ENCODE measurements around the gene TRIM27.
"Not testable (repeated sequence)": the region's sequence is repeated elsewhere in the genome, so short reads cannot be mapped to it uniquely, and the experiment has no call there.

Gene TRIM27

DNA sequence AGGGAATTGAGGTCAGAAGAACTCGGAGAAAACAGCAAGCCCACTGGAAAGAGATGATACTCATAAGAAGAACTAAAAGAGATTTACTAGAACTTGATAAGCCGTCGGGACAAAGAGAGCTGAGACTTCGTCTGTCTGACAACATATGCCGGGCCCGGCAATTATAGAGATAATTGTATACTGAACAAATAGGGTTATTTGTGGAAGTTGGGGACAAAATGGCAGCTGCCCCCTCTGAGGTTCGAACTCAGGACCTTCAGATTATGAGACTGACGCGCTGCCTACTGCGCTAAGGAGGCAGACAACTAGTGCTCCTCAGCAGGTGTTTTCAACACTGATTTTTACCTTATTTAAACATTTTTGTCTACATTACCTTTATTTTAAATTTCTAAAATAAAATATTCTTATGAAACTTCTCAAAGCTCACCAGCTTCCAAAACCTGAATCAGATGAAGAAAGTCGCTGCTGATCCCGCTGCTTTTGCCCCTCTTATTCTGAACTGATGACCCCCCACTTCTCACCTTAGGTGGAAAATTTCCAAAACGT, 29.3 kb upstream of the TRIM27 start:
- Histone ChIP-seq H3K36me3 (ENCODE audit: control insufficient read depth, insufficient read depth, low read length, severe bottlenecking) (no peaks in the 10 kb centered on the region), H3K4me1 (ENCODE audit: control insufficient read depth, insufficient read depth, low read length) (peaks cover 5% of the 10 kb centered on the region), H3K27me3 (replicated peaks; ENCODE audit: control insufficient read depth, insufficient read depth, low read length) (peaks cover 6% of the 10 kb centered on the region), H3K9ac (ENCODE audit: low read length) (peak overlapping the region; percentile 42), H3K9me3 (ENCODE audit: control insufficient read depth, low read length) (no peaks in the 10 kb centered on the region), H3K4me3 (ENCODE audit: low read length) (peak overlapping the region; percentile 88)
- DNase-seq (ENCODE audit: low read depth): peak; percentile 74

DNA sequence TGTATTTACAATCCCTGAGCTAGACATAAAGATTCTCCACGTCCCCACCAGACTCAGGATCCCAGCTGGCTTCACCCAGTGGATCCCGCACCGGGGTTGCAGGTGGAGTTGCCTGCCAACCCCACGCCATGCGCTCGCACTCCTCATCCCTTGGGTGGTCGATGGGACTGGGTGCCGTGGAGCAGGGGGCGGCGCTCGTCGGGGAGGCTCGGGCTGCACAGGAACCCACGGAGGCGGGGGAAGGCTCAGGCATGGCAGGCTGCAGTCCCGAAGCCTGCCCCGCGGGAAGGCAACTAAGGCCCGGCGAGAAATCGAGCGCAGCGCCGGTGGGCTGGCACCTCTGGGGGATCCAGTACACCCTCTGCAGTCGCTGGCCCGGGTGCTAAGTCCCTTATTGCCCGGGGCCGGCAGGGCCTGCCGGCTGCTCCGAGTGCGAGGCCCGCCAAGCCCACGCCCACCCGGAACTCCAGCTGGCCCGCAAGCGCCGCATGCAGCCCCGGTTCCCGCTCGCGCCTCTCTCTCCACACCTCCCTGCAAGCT, 25.9 kb upstream of the TRIM27 start:
- DNase-seq (ENCODE audit: low read depth); H3K27me3 ChIP-seq (replicated peaks; ENCODE audit: control insufficient read depth, insufficient read depth, low read length); H3K36me3 ChIP-seq (ENCODE audit: control insufficient read depth, insufficient read depth, low read length, severe bottlenecking); H3K4me3 ChIP-seq (ENCODE audit: low read length); H3K9ac ChIP-seq (ENCODE audit: low read length); H3K4me1 ChIP-seq (ENCODE audit: control insufficient read depth, insufficient read depth, low read length); H3K9me3 ChIP-seq (ENCODE audit: control insufficient read depth, low read length): not testable (repeated sequence)

DNA sequence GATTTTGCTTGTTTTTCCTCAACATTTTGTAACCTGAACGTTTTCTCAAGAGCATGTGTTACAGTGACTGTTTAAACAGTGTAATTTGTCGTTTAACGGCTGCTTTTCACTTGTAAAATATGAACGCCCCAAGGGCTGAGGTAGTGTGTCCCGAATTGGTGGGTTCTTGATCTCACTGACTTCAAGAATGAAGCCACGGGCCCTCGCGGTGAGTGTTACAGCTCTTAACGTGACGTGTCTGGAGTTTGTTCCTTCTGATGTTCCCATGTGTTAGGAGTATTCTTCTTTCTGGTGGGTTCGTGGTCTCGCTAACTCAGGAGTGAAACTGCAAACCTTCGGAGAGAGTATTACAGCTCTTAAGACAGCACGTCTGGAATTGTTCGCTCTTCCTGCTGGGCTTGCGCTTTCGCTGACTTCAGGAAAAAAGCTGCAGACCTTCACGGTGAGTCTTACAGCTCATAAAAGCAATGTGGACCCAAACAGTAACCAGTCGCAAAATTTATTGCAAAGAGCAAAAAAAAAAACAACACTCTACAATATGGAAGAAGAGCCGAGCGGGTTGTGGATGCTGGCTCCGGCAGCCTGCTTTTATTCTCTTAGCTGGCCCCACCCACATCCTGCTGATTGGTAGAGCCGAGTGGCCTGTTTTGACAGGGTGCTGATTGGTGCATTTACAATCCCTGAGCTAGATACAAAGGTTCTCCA, 25.1 kb upstream of the TRIM27 start:
- no peaks in the 10 kb centered on the region for H3K36me3 ChIP-seq (ENCODE audit: control insufficient read depth, insufficient read depth, low read length, severe bottlenecking)
- no peak overlapping the region for H3K9ac ChIP-seq (ENCODE audit: low read length)
- H3K9me3 ChIP-seq (ENCODE audit: control insufficient read depth, low read length): no peaks in the 10 kb centered on the region
- H3K4me1 ChIP-seq (ENCODE audit: control insufficient read depth, insufficient read depth, low read length): peaks cover 5% of the 10 kb centered on the region
- H3K4me3 ChIP-seq (ENCODE audit: low read length): no peak overlapping the region
- no peak for DNase-seq (ENCODE audit: low read depth)
- H3K27me3 ChIP-seq (replicated peaks; ENCODE audit: control insufficient read depth, insufficient read depth, low read length): no peaks in the 10 kb centered on the region

DNA sequence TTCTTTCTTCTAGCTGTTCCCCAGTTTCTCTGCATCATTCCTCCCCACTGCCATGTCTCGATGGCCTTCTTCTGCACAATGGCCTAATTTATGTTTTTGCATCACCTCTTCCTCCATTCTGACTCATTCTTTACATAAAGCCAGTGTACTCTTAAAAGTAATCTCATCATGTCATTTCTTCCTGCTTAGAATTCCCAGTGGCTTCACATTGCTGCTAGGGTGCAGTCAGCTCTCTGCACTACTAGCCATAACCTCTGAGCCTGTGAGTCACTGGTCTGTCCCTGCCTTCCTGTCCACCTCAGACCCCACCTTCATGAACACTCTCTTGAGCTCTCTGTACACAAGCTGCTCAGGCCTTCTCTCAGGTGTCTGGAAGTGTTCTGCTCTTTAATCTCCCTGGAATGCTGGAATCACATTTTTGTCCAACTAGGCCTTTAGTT, 24.1 kb upstream of the TRIM27 start:
- peaks cover 6% of the 10 kb centered on the region for H3K4me1 ChIP-seq (ENCODE audit: control insufficient read depth, insufficient read depth, low read length)
- no peak overlapping the region for H3K9ac ChIP-seq (ENCODE audit: low read length)
- DNase-seq (ENCODE audit: low read depth): peak; percentile 2
- H3K9me3 ChIP-seq (ENCODE audit: control insufficient read depth, low read length): no peaks in the 10 kb centered on the region
- no peaks in the 10 kb centered on the region for H3K36me3 ChIP-seq (ENCODE audit: control insufficient read depth, insufficient read depth, low read length, severe bottlenecking)
- H3K27me3 ChIP-seq (replicated peaks; ENCODE audit: control insufficient read depth, insufficient read depth, low read length): no peaks in the 10 kb centered on the region
- H3K4me3 ChIP-seq (ENCODE audit: low read length): no peak overlapping the region

DNA sequence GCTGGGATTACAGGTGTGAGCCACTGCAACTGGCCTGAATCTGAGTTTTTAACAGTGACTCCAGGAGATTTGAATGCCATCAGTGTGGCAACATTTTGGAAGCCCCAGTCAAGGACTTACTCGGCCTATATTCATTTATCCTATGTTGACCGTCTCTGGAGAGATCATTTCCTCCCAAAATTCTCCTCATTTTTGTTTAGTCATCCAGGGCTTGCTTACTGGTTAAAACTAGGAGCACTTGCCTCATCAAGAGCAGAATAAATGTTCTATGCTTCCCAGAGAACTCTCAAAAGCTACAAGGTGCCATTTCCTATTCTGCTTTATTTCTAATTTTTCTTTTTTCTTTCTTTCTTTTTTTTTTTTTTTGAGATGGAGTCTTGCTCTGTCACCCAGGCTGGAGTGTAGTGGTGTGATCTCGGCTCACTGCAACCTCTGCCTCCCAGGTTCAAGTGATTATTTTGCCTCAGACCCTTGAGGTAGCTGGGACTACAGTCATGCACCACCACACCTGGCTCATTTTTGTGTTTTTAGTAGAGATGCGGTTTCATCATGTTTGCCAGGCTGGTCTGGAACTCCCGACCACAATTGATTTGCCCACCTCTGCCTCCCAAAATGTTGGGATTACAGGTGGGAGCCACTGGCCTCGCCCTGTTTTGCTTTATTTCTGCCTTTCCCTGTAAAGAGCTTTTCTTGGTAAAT, 23.4 kb upstream of the TRIM27 start:
- peaks cover 6% of the 10 kb centered on the region for H3K4me1 ChIP-seq (ENCODE audit: control insufficient read depth, insufficient read depth, low read length)
- no peaks in the 10 kb centered on the region for H3K27me3 ChIP-seq (replicated peaks; ENCODE audit: control insufficient read depth, insufficient read depth, low read length)
- no peak overlapping the region for H3K9ac ChIP-seq (ENCODE audit: low read length)
- no peaks in the 10 kb centered on the region for H3K36me3 ChIP-seq (ENCODE audit: control insufficient read depth, insufficient read depth, low read length, severe bottlenecking)
- H3K4me3 ChIP-seq (ENCODE audit: low read length): no peak overlapping the region
- no peak for DNase-seq (ENCODE audit: low read depth)
- H3K9me3 ChIP-seq (ENCODE audit: control insufficient read depth, low read length): no peaks in the 10 kb centered on the region

DNA sequence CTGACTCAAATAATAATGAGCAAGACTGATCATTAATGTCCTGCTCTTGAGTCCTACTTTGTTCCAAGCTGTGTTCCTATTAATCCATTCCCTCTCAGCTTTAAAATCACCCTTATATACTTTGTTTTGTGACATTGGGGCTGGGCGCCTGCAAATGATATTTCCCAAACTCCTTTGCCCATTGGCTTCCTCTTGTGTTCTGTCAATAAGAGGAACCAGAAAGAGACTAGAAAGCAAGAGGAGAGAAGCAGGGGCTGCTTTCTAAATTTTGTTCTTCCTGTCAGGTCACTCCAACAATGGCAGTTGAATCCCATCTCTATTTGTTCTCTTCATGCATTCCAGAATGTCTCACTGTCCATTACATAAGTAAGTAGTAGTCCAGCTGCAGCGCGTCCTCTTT, 21.6 kb upstream of the TRIM27 start:
- no peaks in the 10 kb centered on the region for H3K9me3 ChIP-seq (ENCODE audit: control insufficient read depth, low read length)

DNA sequence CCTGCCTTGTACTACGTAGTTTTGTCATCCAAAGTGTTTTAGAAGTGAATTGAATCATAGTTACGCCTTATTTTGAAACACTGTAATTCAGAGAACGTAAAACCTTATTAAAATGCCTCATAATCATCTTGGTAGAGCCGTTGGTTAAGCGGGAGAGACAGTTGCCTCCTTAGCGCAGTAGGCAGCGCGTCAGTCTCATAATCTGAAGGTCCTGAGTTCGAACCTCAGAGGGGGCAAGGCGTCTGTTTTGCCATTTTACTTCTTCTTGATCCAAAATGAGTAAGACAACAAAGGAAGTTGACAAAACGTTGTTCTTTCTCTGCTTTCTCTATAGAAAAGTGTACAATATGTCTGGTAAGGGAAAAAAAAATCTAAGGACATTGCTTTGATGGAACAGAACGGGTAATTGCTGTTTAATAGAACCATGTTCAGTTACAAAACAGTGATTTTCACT, 20.7 kb upstream of the TRIM27 start:
- H3K9ac ChIP-seq (ENCODE audit: low read length): peak overlapping the region; percentile 88
- H3K4me3 ChIP-seq (ENCODE audit: low read length): peak overlapping the region; percentile 87
- no peaks in the 10 kb centered on the region for H3K36me3 ChIP-seq (ENCODE audit: control insufficient read depth, insufficient read depth, low read length, severe bottlenecking)
- peak; percentile 89 for DNase-seq (ENCODE audit: low read depth)
- no peaks in the 10 kb centered on the region for H3K9me3 ChIP-seq (ENCODE audit: control insufficient read depth, low read length)
- peaks cover 12% of the 10 kb centered on the region for H3K4me1 ChIP-seq (ENCODE audit: control insufficient read depth, insufficient read depth, low read length)
- H3K27me3 ChIP-seq (replicated peaks; ENCODE audit: control insufficient read depth, insufficient read depth, low read length): no peaks in the 10 kb centered on the region

More for the DNA sequence above, 21.6 kb upstream of the TRIM27 start:
- Histone ChIP-seq H3K4me1 (ENCODE audit: control insufficient read depth, insufficient read depth, low read length) (peaks cover 12% of the 10 kb centered on the region), H3K4me3 (ENCODE audit: low read length) (no peak overlapping the region), H3K36me3 (ENCODE audit: control insufficient read depth, insufficient read depth, low read length, severe bottlenecking) (no peaks in the 10 kb centered on the region), H3K9ac (ENCODE audit: low read length) (no peak overlapping the region), H3K27me3 (replicated peaks; ENCODE audit: control insufficient read depth, insufficient read depth, low read length) (no peaks in the 10 kb centered on the region)
- DNase-seq (ENCODE audit: low read depth): no peak

DNA sequence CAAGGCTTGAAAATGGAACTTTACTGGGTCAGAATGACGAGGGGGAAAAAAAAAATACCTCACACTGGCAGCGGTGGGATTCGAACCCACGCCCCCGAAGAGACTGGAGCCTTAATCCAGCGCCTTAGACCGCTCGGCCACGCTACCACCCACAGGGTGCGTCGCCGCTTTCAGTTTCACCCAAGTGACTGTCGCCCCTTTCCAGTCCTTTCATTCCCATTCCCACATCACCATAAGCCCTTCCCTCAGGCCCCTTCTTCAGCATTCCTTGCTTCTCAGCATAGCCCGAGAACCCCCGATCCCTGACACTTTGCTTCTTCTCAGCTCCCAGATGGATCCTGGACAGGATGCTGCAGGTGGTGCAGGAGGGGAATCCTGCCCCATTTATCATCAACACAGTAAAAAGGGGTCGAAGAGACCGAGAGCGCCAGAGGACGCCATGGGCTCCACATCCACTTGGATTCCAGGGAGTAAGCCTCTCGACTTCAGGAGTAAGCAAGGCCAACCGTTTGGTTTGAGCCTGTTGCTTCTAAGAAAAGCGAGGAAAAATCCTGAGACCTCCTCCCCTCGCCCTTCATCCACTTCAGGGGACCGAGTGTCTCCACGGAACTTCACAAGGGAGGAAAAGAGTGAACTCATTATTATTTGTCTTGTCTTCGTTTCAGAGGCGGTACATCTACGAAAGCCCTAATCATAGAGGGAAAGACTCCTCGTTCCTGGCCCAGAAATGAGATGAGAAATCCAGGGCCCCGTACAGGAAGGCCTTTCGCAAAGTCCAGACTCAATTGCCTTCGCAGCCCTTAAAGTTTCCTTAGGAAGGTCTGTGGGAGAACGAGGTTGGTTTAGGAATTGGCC, 20.0 kb upstream of the TRIM27 start:
- Histone ChIP-seq H3K9ac (ENCODE audit: low read length) (peak overlapping the region; percentile 88), H3K36me3 (ENCODE audit: control insufficient read depth, insufficient read depth, low read length, severe bottlenecking) (no peaks in the 10 kb centered on the region), H3K9me3 (ENCODE audit: control insufficient read depth, low read length) (no peaks in the 10 kb centered on the region), H3K4me3 (ENCODE audit: low read length) (peak overlapping the region; percentile 87), H3K27me3 (replicated peaks; ENCODE audit: control insufficient read depth, insufficient read depth, low read length) (no peaks in the 10 kb centered on the region), H3K4me1 (ENCODE audit: control insufficient read depth, insufficient read depth, low read length) (peaks cover 12% of the 10 kb centered on the region)
- DNase-seq (ENCODE audit: low read depth): peak; percentile 74

DNA sequence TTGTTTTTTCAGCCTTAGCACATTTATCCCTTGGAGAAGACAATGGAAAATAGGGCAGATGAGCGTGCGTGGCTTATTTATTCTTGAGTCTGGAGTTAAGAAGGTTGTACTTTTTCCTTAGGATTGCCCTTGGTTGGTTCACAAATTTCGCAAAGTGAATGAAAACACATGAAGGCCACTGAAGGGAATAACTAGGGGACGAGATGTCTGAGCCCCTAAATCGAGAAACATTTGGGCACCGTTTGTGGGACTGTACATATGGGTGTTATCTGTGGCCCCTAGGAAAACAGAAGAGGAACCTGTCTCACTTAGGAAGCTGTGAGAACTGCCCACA, 19.4 kb upstream of the TRIM27 start:
- DNase-seq (ENCODE audit: low read depth): peak; percentile 2
- Histone ChIP-seq H3K4me3 (ENCODE audit: low read length) (peak overlapping the region; percentile 87), H3K9me3 (ENCODE audit: control insufficient read depth, low read length) (no peaks in the 10 kb centered on the region)

DNA sequence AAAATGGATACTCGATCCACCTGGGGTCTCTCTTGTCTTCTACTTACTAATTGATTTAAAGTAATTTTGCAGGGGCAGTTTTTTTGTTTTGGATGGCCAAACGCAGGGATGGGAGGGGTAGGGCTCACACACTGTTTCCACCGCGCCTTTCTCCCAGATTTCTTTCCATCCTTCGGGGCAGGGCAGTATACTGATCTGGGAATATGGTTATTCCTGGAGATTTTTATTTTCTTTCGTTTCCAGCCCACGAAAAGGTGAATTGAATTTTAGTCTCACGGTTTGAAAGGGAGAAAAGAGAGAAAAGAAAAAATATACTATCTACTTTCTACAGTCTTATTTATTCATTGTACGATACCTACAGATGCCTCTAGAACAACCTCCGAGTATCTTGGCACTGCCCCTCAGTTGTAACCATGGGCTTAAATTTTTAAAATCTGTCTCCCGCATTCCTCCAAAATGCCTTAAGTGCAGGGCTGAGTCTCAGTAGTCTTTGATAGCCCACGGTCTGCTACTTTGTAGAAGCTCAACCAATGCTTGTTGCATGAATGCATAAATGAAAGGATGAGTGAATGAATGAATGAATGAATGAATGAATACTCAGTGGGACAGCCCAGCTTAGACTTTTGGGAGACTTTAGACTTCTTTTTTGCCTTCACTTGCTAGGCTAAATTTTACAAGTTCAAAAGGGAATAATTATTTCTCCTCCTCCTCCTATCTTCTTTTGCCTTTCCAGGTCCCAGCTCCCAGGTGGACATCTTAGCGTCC, 18.1 kb upstream of the TRIM27 start:
- H3K9me3 ChIP-seq (ENCODE audit: control insufficient read depth, low read length): no peaks in the 10 kb centered on the region
- H3K27me3 ChIP-seq (replicated peaks; ENCODE audit: control insufficient read depth, insufficient read depth, low read length): no peaks in the 10 kb centered on the region
- DNase-seq (ENCODE audit: low read depth): peak; percentile 13
- H3K36me3 ChIP-seq (ENCODE audit: control insufficient read depth, insufficient read depth, low read length, severe bottlenecking): no peaks in the 10 kb centered on the region
- H3K4me1 ChIP-seq (ENCODE audit: control insufficient read depth, insufficient read depth, low read length): peaks cover 12% of the 10 kb centered on the region
- H3K4me3 ChIP-seq (ENCODE audit: low read length): peak overlapping the region; percentile 90
- peak overlapping the region; percentile 16 for H3K9ac ChIP-seq (ENCODE audit: low read length)

More for the DNA sequence above, 19.4 kb upstream of the TRIM27 start:
- H3K27me3 ChIP-seq (replicated peaks; ENCODE audit: control insufficient read depth, insufficient read depth, low read length): no peaks in the 10 kb centered on the region
- peaks cover 12% of the 10 kb centered on the region for H3K4me1 ChIP-seq (ENCODE audit: control insufficient read depth, insufficient read depth, low read length)
- no peaks in the 10 kb centered on the region for H3K36me3 ChIP-seq (ENCODE audit: control insufficient read depth, insufficient read depth, low read length, severe bottlenecking)
- no peak overlapping the region for H3K9ac ChIP-seq (ENCODE audit: low read length)

All from adipocyte (in vitro differentiated cells).